IMR-90 (cell line): ENCODE results near the gene KRT5. TPM values are rescaled to one million over a fixed set of nuclear protein-coding genes. Genes with fewer than 3 reads are reported as not detected.

Source experiments
- ATAC-seq: fragments of 200-7000 bp; cut with Tn5 transposase; 2 replicates; pipeline ENCODE4 v1.9.1; 2020; ENCODE audit warnings: low read depth, mild to moderate bottlenecking, moderate library complexity
- BruUV-seq: library from RNA; stranded (reverse); fragments of 400-500 nt; replicated peaks from 2 replicates; lab custom pipeline; 2021; lab: Mats Ljungman, UMichigan
- CTCF ChIA-PET: fragments of 300-600 bp; formaldehyde crosslinking; extraction: SDS; loops from one replicate; lab custom pipeline; 2021; ENCODE audit warnings: antibody characterized with exemption; lab: Yijun Ruan, JAX
- POLR2A ChIA-PET: fragments of 300-600 bp; sonication (Branson Sonifier 250); formaldehyde crosslinking; loops from one replicate; lab custom pipeline; 2022; ENCODE audit warnings: antibody characterized with exemption; ENCODE audit not compliant: unreplicated experiment; lab: Charles Lee
- DNase-seq: peaks from one replicate; pipeline ENCODE4 v3.0.0; 2013
- H2AFZ ChIP-seq: replicated peaks from 2 replicates; pipeline ENCODE3; 2013; ENCODE audit warnings: low read length, mild to moderate bottlenecking; ENCODE audit not compliant: poor library complexity
- H2AK5ac ChIP-seq: 2 replicates; pipeline ENCODE4 v1.6.1; 2013; ENCODE audit warnings: low read depth, low read length, inconsistent platforms
- H2AK9ac ChIP-seq: replicated peaks from 2 replicates; pipeline ENCODE3; 2013; ENCODE audit warnings: mild to moderate bottlenecking, low read depth, low read length, moderate library complexity; ENCODE audit not compliant: poor library complexity
- H2BK120ac ChIP-seq: 2 replicates; pipeline ENCODE4 v1.6.1; 2013; ENCODE audit warnings: low read depth, low read length, inconsistent platforms
- H2BK15ac ChIP-seq: 3 replicates; pipeline ENCODE4 v1.6.1; 2013; ENCODE audit warnings: low read depth, low read length, inconsistent platforms
- H2BK20ac ChIP-seq: 2 replicates; pipeline ENCODE4 v1.6.1; 2013; ENCODE audit warnings: low read depth, mild to moderate bottlenecking, inconsistent platforms, low read length, moderate library complexity
- H2BK5ac ChIP-seq: 2 replicates; pipeline ENCODE4 v1.6.1; 2013; ENCODE audit warnings: mild to moderate bottlenecking, low read depth, low read length, inconsistent platforms; ENCODE audit not compliant: poor library complexity, severe bottlenecking
- H3K14ac ChIP-seq: replicated peaks from 2 replicates; pipeline ENCODE4 v1.6.1; 2013; ENCODE audit warnings: low read depth, low read length, inconsistent platforms
- H3K18ac ChIP-seq: 2 replicates; pipeline ENCODE4 v1.6.1; 2013; ENCODE audit warnings: low read depth, low read length, control low read depth
- H3K23ac ChIP-seq: 2 replicates; pipeline ENCODE4 v1.6.1; 2013; ENCODE audit warnings: low read depth, low read length, inconsistent platforms
- H3K27ac ChIP-seq: 2 replicates; pipeline ENCODE4 v1.5.1; 2013; ENCODE audit warnings: mild to moderate bottlenecking, control low read depth, low read length; ENCODE audit not compliant: insufficient read depth
- H3K27me3 ChIP-seq: 2 replicates; pipeline ENCODE4 v1.6.1; 2013; ENCODE audit warnings: low read length; ENCODE audit not compliant: control insufficient read depth, insufficient read depth
- H3K36me3 ChIP-seq: 2 replicates; pipeline ENCODE4 v1.6.1; 2013; ENCODE audit warnings: low read length, mixed read lengths; ENCODE audit not compliant: control insufficient read depth, insufficient read depth
- H3K4ac ChIP-seq: 2 replicates; pipeline ENCODE4 v1.6.1; 2013; ENCODE audit warnings: low read depth, low read length, inconsistent platforms
- H3K4me1 ChIP-seq: 2 replicates; pipeline ENCODE4 v1.6.1; 2013; ENCODE audit warnings: low read length, mixed read lengths; ENCODE audit not compliant: control insufficient read depth, insufficient read depth
- H3K4me2 ChIP-seq: 2 replicates; pipeline ENCODE4 v1.6.1; 2013; ENCODE audit warnings: low read depth, mild to moderate bottlenecking, control low read depth, low read length, moderate library complexity
- H3K4me3 ChIP-seq: 2 replicates; pipeline ENCODE4 v1.5.1; 2013; ENCODE audit warnings: low read depth, mild to moderate bottlenecking, control low read depth, low read length, moderate library complexity; ENCODE audit not compliant: insufficient read depth
- H3K56ac ChIP-seq: 2 replicates; pipeline ENCODE4 v1.6.1; 2013; ENCODE audit warnings: low read length, inconsistent platforms; ENCODE audit not compliant: insufficient read depth; ENCODE audit errors: extremely low read depth
- H3K79me1 ChIP-seq, 2 experiments: 2 replicates each; pipeline ENCODE4 v1.6.1; 2013; ENCODE audit warnings: low read length in 2 of 2, inconsistent platforms in 1 of 2, low read depth in 1 of 2
- H3K9ac ChIP-seq: 2 replicates; pipeline ENCODE4 v1.6.1; 2013; ENCODE audit warnings: low read depth, low read length, control low read depth
- H3K9me1 ChIP-seq: 2 replicates; pipeline ENCODE4 v1.6.1; 2013; ENCODE audit warnings: low read length, inconsistent platforms; ENCODE audit not compliant: insufficient read depth
- H3K9me3 ChIP-seq: 2 replicates; pipeline ENCODE4 v1.6.1; 2013; ENCODE audit warnings: low read length; ENCODE audit not compliant: control insufficient read depth, insufficient read depth
- H4K20me1 ChIP-seq: 2 replicates; pipeline ENCODE4 v1.6.1; 2013; ENCODE audit warnings: low read length, inconsistent platforms; ENCODE audit not compliant: insufficient read depth
- H4K5ac ChIP-seq: 2 replicates; pipeline ENCODE4 v1.6.1; 2013; ENCODE audit warnings: mild to moderate bottlenecking, low read depth, low read length, control low read depth
- H4K8ac ChIP-seq, 2 experiments: 2 replicates each; pipeline ENCODE4 v1.6.1; 2013; ENCODE audit warnings: low read depth in 2 of 2, low read length in 2 of 2, control low read depth in 1 of 2, inconsistent platforms in 1 of 2
- H4K91ac ChIP-seq: 2 replicates; pipeline ENCODE4 v1.6.1; 2013; ENCODE audit warnings: low read depth, low read length, inconsistent platforms; ENCODE audit not compliant: insufficient read depth
- FOS ChIP-seq: fragments of 150-350 bp; IDR thresholded peaks from 2 replicates; pipeline ENCODE4 v1.6.1; 2016; ENCODE audit warnings: low read depth, low read length
- MAZ ChIP-seq: IDR thresholded peaks from 2 replicates; pipeline ENCODE4 v1.6.1; 2012; ENCODE audit warnings: low read depth, mild to moderate bottlenecking, low read length, improper control_type of control experiment, moderate library complexity, borderline replicate concordance
- RAD21 ChIP-seq: IDR thresholded peaks from 2 replicates; pipeline ENCODE4 v1.6.1; 2012; ENCODE audit warnings: low read length, improper control_type of control experiment
- RCOR1 ChIP-seq: IDR thresholded peaks from 2 replicates; pipeline ENCODE4 v1.6.1; 2012; ENCODE audit warnings: mild to moderate bottlenecking, low read length, improper control_type of control experiment; ENCODE audit not compliant: insufficient replicate concordance
- WGBS, 2 experiments: methylation state at CpG; one replicate each; pipeline versions ENCODE4 v1.1.5 to v1.1.7; 2013; ENCODE audit warnings: missing lambda C conversion rate in 2 of 2; ENCODE audit not compliant: insufficient read length in 1 of 2; ENCODE audit errors: extremely low coverage in 2 of 2; 5-methylcytosine and 5-hydroxymethylcytosine counted together
- dilution Hi-C: fragments of 300-500 bp; cut with HindIII; formaldehyde crosslinking; loops from one replicate; pipeline ENCODE4 v1.14.3; 2018; ENCODE audit warnings: low sequenced_read_pairs; ENCODE audit not compliant: unreplicated experiment
- in situ Hi-C: fragments of 300-500 bp; cut with MboI; formaldehyde crosslinking; loops from 3 replicates; pipeline ENCODE4 v1.14.3; 2019; ENCODE audit warnings: low sequenced_read_pairs, inconsistent platforms, mixed read lengths
- intact Hi-C: fragments of 100-400 bp; cut with micrococcal nuclease; formaldehyde crosslinking; loops from 2 replicates; pipeline ENCODE4 v1.10.0; 2022
- polyA plus RNA-seq, 3 experiments: library from polyadenylated mRNA; depleted of rRNA; stranded (reverse); fragments of >200 nt; gene quantifications; 2 replicates each; pipeline ENCODE4 v1.2.3, GENCODE V29; 2012; ENCODE audit warnings: low replicate concordance in 1 of 3
- total RNA-seq: library from RNA; depleted of rRNA; stranded (reverse); fragments of >200 nt; gene quantifications from 2 replicates; pipeline ENCODE4 v1.2.3, GENCODE V29; 2012

The KRT5 gene
- total and polyA plus RNA-seq, 2 of the 4 experiments (the other 2 are of a cell fraction), result not detected

GRCh38 chr12:52542785-52543318, 22.7 kb upstream of the KRT5 start:
- ATAC-seq, result no peak
- H3K9ac ChIP-seq, result no peak overlapping the region
- no peaks in the 10 kb centered on the region for H3K79me1 ChIP-seq
- no peak for TF ChIP-seq RAD21
- TF ChIP-seq FOS, result no peak
- TF ChIP-seq RCOR1, result no peak
- no peak for TF ChIP-seq MAZ
- H3K4me3 ChIP-seq, result no peak overlapping the region
- H3K14ac ChIP-seq, result no peak overlapping the region
- no peaks in the 10 kb centered on the region for H3K4me1 ChIP-seq
- H3K4ac ChIP-seq, result no peak overlapping the region
- no peak overlapping the region for H4K5ac ChIP-seq
- no peak overlapping the region for H2BK120ac ChIP-seq
- H3K4me2 ChIP-seq, result no peak overlapping the region
- H2AK9ac ChIP-seq, result no peak overlapping the region
- no peak overlapping the region for H4K91ac ChIP-seq
- no peak overlapping the region for H3K23ac ChIP-seq
- H3K18ac ChIP-seq, result no peak overlapping the region
- POLR2A ChIA-PET, result no interaction called here
- no peak overlapping the region for H3K56ac ChIP-seq
- dilution Hi-C loops (no loop called here), in situ Hi-C loops (no loop called here), intact Hi-C loops (no loop called here)
- H2BK15ac ChIP-seq, result no peak overlapping the region
- H4K20me1 ChIP-seq, result no peaks in the 10 kb centered on the region
- H3K9me3 ChIP-seq, result no peaks in the 10 kb centered on the region
- no peak overlapping the region for H2AK5ac ChIP-seq
- CTCF ChIA-PET, result no interaction called here
- no peak for DNase-seq
- no peaks in the 10 kb centered on the region; the same call in 1 of the 2 replicates for H3K9me1 ChIP-seq
- peaks cover 10% of the 10 kb centered on the region for H3K27me3 ChIP-seq
- no peak overlapping the region for H4K8ac ChIP-seq
- no peak overlapping the region for H3K27ac ChIP-seq
- no peak overlapping the region for H2BK20ac ChIP-seq
- no peak overlapping the region for H2AFZ ChIP-seq
- no peak overlapping the region for H2BK5ac ChIP-seq
- BruUV-seq, result no TSS peak
- WGBS, 2 experiments, result 48% methylated on average over 4 of the region's 7 CpGs; no CpG with 5 or more reads in 1 of the 2 experiments
- no peaks in the 10 kb centered on the region for H3K36me3 ChIP-seq
